Ovary (tissue), 9 donors: Measurements from ENCODE around the gene ATP8B4. TPM values are rescaled to one million over a fixed set of nuclear protein-coding genes. Genes with fewer than 3 reads are reported as not detected.

Source experiments
- DNase-seq, 5 donors: peaks; one replicate each; pipeline ENCODE4 v3.0.0-alpha.2; 2019 to 2020
- H3K27ac ChIP-seq, 2 donors: fragments of 200-600 bp; one replicate each; pipeline versions ENCODE4 v1.5.1 to v1.8.0; 2019 to 2022
- H3K27me3 ChIP-seq: fragments of 200-600 bp; one replicate; pipeline ENCODE4 v1.8.0; 2022
- H3K36me3 ChIP-seq: fragments of 200-600 bp; sonication (generic); one replicate; pipeline ENCODE4 v1.5.1; 2019
- H3K4me1 ChIP-seq: one replicate; pipeline ENCODE4 v1.8.1; 2013; ENCODE audit warnings: mild to moderate bottlenecking, moderate library complexity; ENCODE audit not compliant: insufficient read depth
- H3K4me3 ChIP-seq: fragments of 200-600 bp; sonication (generic); one replicate; pipeline ENCODE4 v1.5.1; 2017
- H3K9me3 ChIP-seq, 2 donors: fragments of 200-600 bp in 1 of 2; sonication (generic) in 1 of 2; one replicate each; pipeline versions ENCODE4 v1.5.1 to v1.8.1; 2013 to 2019; ENCODE audit warnings: mild to moderate bottlenecking in 1 of 2, moderate library complexity in 1 of 2
- EP300 ChIP-seq: sonication (generic); formaldehyde crosslinking; IDR thresholded peaks from one replicate; pipeline ENCODE4 v1.6.1; 2017; ENCODE audit warnings: antibody characterized with exemption
- POLR2A ChIP-seq: fragments of 450-650 bp; IDR thresholded peaks from one replicate; pipeline ENCODE4 v1.6.1; 2017; ENCODE audit warnings: antibody characterized with exemption, mild to moderate bottlenecking, moderate library complexity
- WGBS, 3 donors: extraction: QIAGEN DNeasy Blood & Tissue Kit in 1 of 3; methylation state at CpG; one replicate each; pipeline versions ENCODE4 v1.1.5 to v1.1.7; 2013 to 2017; 5-methylcytosine and 5-hydroxymethylcytosine counted together
- intact Hi-C, 4 donors: fragments of 100-400 bp; cut with DNase I; formaldehyde crosslinking; loops; one replicate each; pipeline versions ENCODE4 v1.11.0 to v1.15.1; 2022 to 2023
- polyA plus RNA-seq, 2 donors: library from polyadenylated mRNA; stranded (reverse); fragments of 200-250 nt in 1 of 2; fragments of 350-450 nt in 1 of 2; fragmentation: Illumina TruSeq in 1 of 2; extraction: RNeasy Lipid Tissue Mini Kit (QIAGEN cat#74804) in 1 of 2; gene quantifications; one replicate each; pipeline ENCODE4 v1.2.3, GENCODE V29; 2013 to 2014
- total RNA-seq, 7 donors: library from RNA; depleted of rRNA in 2 of 7; stranded (reverse); fragments of >200 nt in 2 of 7; fragmentation: NEBNext Ultra II Directional in 3 of 7; extraction: Animal tissue kit (Norgen Biotek cat#: 25700) in 3 of 7; gene quantifications; one replicate each; pipeline versions ENCODE4 v1.1.0 to v1.2.4, GENCODE V29; 2016 to 2023
- TF ChIP-seq, protein P1 (sequence below), 3 donors: fragments of 450-650 bp in 2 of 3; fragments of 200-600 bp in 1 of 3; IDR thresholded peaks; one replicate each; pipeline versions ENCODE4 v1.5.1 to v1.8.0; 2016 to 2022; ENCODE audit warnings: antibody characterized with exemption in 3 of 3, mild to moderate bottlenecking in 1 of 3
- donor health status: DM: no; HTN: no; CAD: no; lungs with moderate emphysema.
- donor health status: DM: no; HTN: no; CAD: no.
- donor health status: Bipolar disorder and iron deficiency.
- donor health status: DM: yes; HTN: yes; CAD: no.
- donor health status: DM: no; HTN: no; CAD: no.
- donor health status: DM: yes; HTN: yes; CAD: no.

Gene ATP8B4
- total and polyA plus RNA-seq, 9 donors = 3.7 to 14.4 (median 7.1) TPM

DNA sequence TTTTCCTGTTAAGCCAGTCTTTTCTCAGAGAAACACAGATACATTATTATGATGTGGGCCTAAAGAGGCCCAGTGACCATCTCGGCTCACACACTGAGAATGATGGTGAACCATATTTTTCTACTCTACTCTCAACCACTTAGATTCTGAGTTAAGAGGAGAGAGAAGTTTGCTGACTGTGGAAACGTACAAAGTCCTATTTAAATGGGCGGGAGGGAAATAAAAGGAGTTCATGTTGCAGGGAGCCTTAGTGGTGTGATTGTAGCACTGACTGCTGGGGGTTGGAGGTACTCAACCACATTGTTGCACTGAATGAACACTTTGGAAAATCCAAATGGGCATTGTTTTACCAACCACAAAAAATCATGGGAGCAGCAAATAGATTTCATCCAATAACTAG, 51.0 kb downstream of the ATP8B4 start:
- Histone ChIP-seq H3K27ac (no peak overlapping the region), H3K36me3 (no peaks in the 10 kb centered on the region), H3K9me3 (no peaks in the 10 kb centered on the region), H3K4me1 (no peaks in the 10 kb centered on the region), H3K4me3 (no peak overlapping the region), H3K27me3 (no peaks in the 10 kb centered on the region)
- 84 to 87% (median 84%) methylated on average over 3 of the region's 3 CpGs for WGBS, 3 donors
- intact Hi-C loops = no loop called here
- TF ChIP-seq, protein P1, sequence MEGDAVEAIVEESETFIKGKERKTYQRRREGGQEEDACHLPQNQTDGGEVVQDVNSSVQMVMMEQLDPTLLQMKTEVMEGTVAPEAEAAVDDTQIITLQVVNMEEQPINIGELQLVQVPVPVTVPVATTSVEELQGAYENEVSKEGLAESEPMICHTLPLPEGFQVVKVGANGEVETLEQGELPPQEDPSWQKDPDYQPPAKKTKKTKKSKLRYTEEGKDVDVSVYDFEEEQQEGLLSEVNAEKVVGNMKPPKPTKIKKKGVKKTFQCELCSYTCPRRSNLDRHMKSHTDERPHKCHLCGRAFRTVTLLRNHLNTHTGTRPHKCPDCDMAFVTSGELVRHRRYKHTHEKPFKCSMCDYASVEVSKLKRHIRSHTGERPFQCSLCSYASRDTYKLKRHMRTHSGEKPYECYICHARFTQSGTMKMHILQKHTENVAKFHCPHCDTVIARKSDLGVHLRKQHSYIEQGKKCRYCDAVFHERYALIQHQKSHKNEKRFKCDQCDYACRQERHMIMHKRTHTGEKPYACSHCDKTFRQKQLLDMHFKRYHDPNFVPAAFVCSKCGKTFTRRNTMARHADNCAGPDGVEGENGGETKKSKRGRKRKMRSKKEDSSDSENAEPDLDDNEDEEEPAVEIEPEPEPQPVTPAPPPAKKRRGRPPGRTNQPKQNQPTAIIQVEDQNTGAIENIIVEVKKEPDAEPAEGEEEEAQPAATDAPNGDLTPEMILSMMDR (IDR thresholded peaks at IDR 0.05) = no peak
- TF ChIP-seq POLR2A (no peak), EP300 (no peak)
- no peak for DNase-seq

DNA sequence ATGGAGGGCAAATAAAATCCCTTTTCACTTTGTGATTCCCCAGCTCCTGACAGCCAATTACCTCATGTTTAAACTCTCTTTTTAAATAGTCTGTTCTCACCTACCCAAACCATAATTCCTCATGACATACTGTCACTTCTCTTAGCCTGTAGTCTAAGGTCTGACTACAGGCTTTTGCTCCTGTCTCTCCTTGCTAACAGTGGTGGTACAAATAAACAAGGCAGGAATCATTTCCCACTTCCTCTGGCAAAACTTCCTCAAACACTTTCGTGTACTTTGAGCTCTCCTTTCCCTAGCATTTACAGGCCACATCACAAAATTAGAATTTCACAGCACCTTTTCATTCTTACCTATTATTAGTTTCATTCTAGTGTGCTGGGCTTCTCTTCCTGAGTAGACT, 51.8 kb downstream of the ATP8B4 start:
- TF ChIP-seq EP300 = no peak
- TF ChIP-seq, protein P1 (IDR thresholded peaks at IDR 0.05) = no peak
- TF ChIP-seq POLR2A = no peak
- Histone ChIP-seq H3K36me3 (no peaks in the 10 kb centered on the region), H3K4me3 (no peak overlapping the region), H3K4me1 (no peaks in the 10 kb centered on the region), H3K27me3 (peaks cover 2% of the 10 kb centered on the region), H3K9me3 (no peaks in the 10 kb centered on the region), H3K27ac (no peak overlapping the region)
- DNase-seq = no peak
- 59 to 72% (median 67%) methylated on average over 1 of the region's 1 CpG for WGBS, 3 donors
- intact Hi-C loops = no loop called here

DNA sequence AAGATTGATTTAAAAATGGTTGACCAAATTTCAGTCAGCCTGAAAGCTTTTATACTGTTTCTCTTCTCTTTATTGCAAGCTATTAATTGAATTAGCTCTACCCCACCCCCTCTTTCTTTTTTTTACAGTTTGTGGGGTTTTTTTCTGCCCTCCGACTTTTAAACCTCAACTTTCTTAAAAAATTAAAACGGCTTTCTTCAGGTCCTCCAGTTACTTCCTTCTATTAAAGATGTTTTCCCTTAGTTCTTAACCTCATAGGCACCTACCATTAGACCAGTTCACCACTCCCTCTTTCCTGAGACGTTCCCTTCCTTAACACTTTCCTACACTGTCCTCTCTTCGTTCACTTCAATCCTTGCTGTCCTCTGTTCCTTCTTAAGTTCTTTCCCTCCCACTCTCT, 52.4 kb downstream of the ATP8B4 start:
- no peaks in the 10 kb centered on the region for H3K4me1 ChIP-seq
- 69 to 71% (median 71%) methylated on average over 4 of the region's 4 CpGs for WGBS, 3 donors
- no peak for DNase-seq
- no peak overlapping the region for H3K4me3 ChIP-seq
- H3K36me3 ChIP-seq = no peaks in the 10 kb centered on the region
- H3K27me3 ChIP-seq = peaks cover 2% of the 10 kb centered on the region
- no peaks in the 10 kb centered on the region for H3K9me3 ChIP-seq
- TF ChIP-seq POLR2A (no peak), EP300 (no peak)
- no peak overlapping the region for H3K27ac ChIP-seq
- intact Hi-C loops = no loop called here

DNA sequence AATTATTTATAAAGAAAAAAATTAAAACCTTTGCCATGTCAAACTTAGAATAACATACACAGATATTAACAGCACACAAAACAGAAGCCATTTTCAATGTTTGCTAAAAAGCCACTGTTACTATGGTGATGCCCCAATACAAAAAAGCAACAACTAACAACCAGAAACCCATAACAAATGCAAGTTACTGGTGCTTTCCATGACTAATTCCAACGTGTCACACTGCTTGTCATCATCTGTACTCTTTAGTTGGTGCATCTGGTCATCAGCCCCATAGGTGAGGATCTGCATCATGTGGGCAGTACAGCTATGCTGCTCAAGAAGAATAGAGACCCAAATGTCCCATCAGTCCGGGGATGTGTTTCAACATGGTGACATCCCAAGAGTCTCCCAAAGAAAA, 52.8 kb downstream of the ATP8B4 start:
- Histone ChIP-seq H3K4me1 (no peaks in the 10 kb centered on the region), H3K27me3 (peaks cover 2% of the 10 kb centered on the region), H3K27ac (no peak overlapping the region), H3K9me3 (no peaks in the 10 kb centered on the region), H3K4me3 (no peak overlapping the region), H3K36me3 (no peaks in the 10 kb centered on the region)
- DNase-seq = no peak
- intact Hi-C loops = no loop called here
- WGBS, 3 donors = 55 to 63% (median 60%) methylated on average over 2 of the region's 2 CpGs
- TF ChIP-seq, protein P1 (IDR thresholded peaks at IDR 0.05) = no peak

DNA sequence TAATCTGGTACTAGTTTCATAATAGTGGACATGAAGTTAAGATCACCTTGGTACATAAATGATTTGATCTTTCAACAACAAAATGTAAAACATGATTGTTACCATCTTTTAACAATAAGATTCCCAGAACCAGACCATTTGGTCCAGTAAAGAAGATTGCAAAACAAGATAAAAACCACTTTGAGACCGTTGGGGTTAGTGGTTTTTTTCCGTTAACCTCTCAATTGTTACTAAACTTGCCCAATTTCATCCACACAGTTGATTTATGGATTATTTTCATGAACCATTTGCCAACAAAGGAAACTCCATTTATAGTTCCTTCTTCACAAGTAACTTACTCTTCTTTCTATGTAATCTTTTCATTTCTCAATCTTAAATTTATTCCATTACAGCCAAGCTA, 53.8 kb downstream of the ATP8B4 start:
- Histone ChIP-seq H3K27ac (no peak overlapping the region), H3K4me1 (no peaks in the 10 kb centered on the region), H3K9me3 (no peaks in the 10 kb centered on the region), H3K4me3 (no peak overlapping the region), H3K27me3 (peaks cover 2% of the 10 kb centered on the region), H3K36me3 (no peaks in the 10 kb centered on the region)
- 43 to 51% (median 50%) methylated on average over 2 of the region's 2 CpGs for WGBS, 3 donors
- TF ChIP-seq EP300 (no peak), POLR2A (no peak)
- TF ChIP-seq, protein P1 (IDR thresholded peaks at IDR 0.05) = no peak
- DNase-seq = no peak
- intact Hi-C loops = no loop called here
